GM12878 (cell line): ENCODE data around the gene JTB. TPM values are rescaled to one million over a fixed set of nuclear protein-coding genes. Genes with fewer than 3 reads are reported as not detected.
A peak's percentile ranks its signal among the peaks of the same experiment; 100 is the strongest.

Source experiments
- ATAC-seq: fragments of 200-7000 bp; cut with Tn5 transposase; 3 replicates; pipeline ENCODE4 v1.9.1; 2020; ENCODE audit warnings: mild to moderate bottlenecking, moderate library complexity
- BruUV-seq: library from RNA; stranded (reverse); fragments of 400-500 nt; replicated peaks from 2 replicates; lab custom pipeline; 2021; lab: Mats Ljungman, UMichigan
- CTCF ChIA-PET: fragments of 300-600 bp; sonication (Branson Sonifier 250); formaldehyde crosslinking; extraction: SDS; loops from one replicate; lab custom pipeline; 2021; ENCODE audit warnings: inconsistent platforms; lab: Yijun Ruan, JAX
- POLR2A ChIA-PET: fragments of 350-600 bp; formaldehyde crosslinking; extraction: SDS; loops from one replicate; lab custom pipeline; 2021; ENCODE audit warnings: inconsistent platforms; lab: Charles Lee
- RAD21 ChIA-PET: fragments of 300-600 bp; sonication (Branson Sonifier 250); formaldehyde crosslinking; loops from one replicate; lab custom pipeline; 2023; ENCODE audit warnings: antibody characterized with exemption; ENCODE audit not compliant: unreplicated experiment; lab: Charles Lee
- SMC1A ChIA-PET: fragments of 300-600 bp; sonication (Branson Sonifier 250); formaldehyde crosslinking; loops from one replicate; lab custom pipeline; 2023; ENCODE audit not compliant: unreplicated experiment, uncharacterized antibody; lab: Charles Lee
- DNase-seq: peaks from one replicate; pipeline ENCODE4 v3.0.0-alpha.2; 2011; ENCODE audit warnings: low read depth, low spot score
- FAIRE-seq: peaks from 3 replicates; lab custom pipeline; 2011; peaks lifted over from hg19 to GRCh38; lab: Jason Lieb, UNC
- H2AFZ ChIP-seq: 2 replicates; pipeline ENCODE4 v1.6.0; 2011; ENCODE audit warnings: low read depth, low read length, control low read depth; ENCODE audit not compliant: control insufficient read depth
- H3K27ac ChIP-seq: 2 replicates; pipeline ENCODE4 v1.5.1; 2011; ENCODE audit warnings: control low read depth; ENCODE audit not compliant: control insufficient read depth, insufficient read depth
- H3K27me3 ChIP-seq, 2 experiments: replicated peaks in 1 of 2; 2 replicates each; pipeline versions ENCODE4 v1.6.0 to v1.6.1; 2011; ENCODE audit warnings: low read length in 1 of 2; ENCODE audit not compliant: control insufficient read depth in 2 of 2, insufficient read depth in 2 of 2
- H3K36me3 ChIP-seq, 2 experiments: 2 replicates each; pipeline ENCODE4 v1.5.1; 2011; ENCODE audit warnings: low read length in 1 of 2; ENCODE audit not compliant: control insufficient read depth in 2 of 2, insufficient read depth in 2 of 2
- H3K4me1 ChIP-seq: 2 replicates; pipeline ENCODE4 v1.6.1; 2011; ENCODE audit warnings: mild to moderate bottlenecking, low read length, moderate library complexity, mixed read lengths; ENCODE audit not compliant: control insufficient read depth, insufficient read depth
- H3K4me2 ChIP-seq: 2 replicates; pipeline ENCODE4 v1.6.0; 2011; ENCODE audit warnings: control low read depth; ENCODE audit not compliant: control insufficient read depth, insufficient read depth
- H3K4me3 ChIP-seq: fragments of 200-600 bp; sonication (generic); 2 replicates; pipeline ENCODE4 v1.5.1; 2016
- H3K79me2 ChIP-seq: 2 replicates; pipeline ENCODE4 v1.6.0; 2011; ENCODE audit warnings: low read length; ENCODE audit not compliant: control insufficient read depth, insufficient read depth
- H3K9ac ChIP-seq: 2 replicates; pipeline ENCODE4 v1.8.0; 2011; ENCODE audit warnings: low read length, control low read depth, mixed read lengths; ENCODE audit not compliant: control insufficient read depth, insufficient read depth
- H3K9me3 ChIP-seq: replicated peaks from 3 replicates; pipeline ENCODE4 v1.5.1; 2011; ENCODE audit warnings: mild to moderate bottlenecking, low read length; ENCODE audit not compliant: control insufficient read depth, insufficient read depth
- H4K20me1 ChIP-seq: 2 replicates; pipeline ENCODE4 v1.6.0; 2011; ENCODE audit not compliant: control insufficient read depth, insufficient read depth
- ASH2L ChIP-seq: fragments of 300-600, 200-600 bp; sonication (generic); IDR thresholded peaks from 2 replicates; pipeline ENCODE4 v1.6.1; 2017; ENCODE audit warnings: low read depth, mild to moderate bottlenecking, borderline replicate concordance
- EZH2 ChIP-seq: IDR thresholded peaks from 2 replicates; pipeline ENCODE4 v1.6.1; 2012; ENCODE audit warnings: low read depth, mild to moderate bottlenecking, control low read depth, inconsistent platforms, low read length, borderline replicate concordance; ENCODE audit not compliant: control insufficient read depth
- MEF2A ChIP-seq: IDR thresholded peaks from 2 replicates; pipeline ENCODE4 v1.6.1; 2011; ENCODE audit warnings: low read depth, mild to moderate bottlenecking, low read length, moderate library complexity; ENCODE audit not compliant: insufficient read depth
- POLR2AphosphoS5 ChIP-seq: IDR thresholded peaks from 2 replicates; pipeline ENCODE4 v1.6.1; 2011; ENCODE audit warnings: mild to moderate bottlenecking, low read length, inconsistent platforms
- POU2F2 ChIP-seq: IDR thresholded peaks from 3 replicates; pipeline ENCODE4 v1.6.1; 2011; ENCODE audit warnings: low read depth, mild to moderate bottlenecking, low read length, borderline replicate concordance
- YY1 ChIP-seq: IDR thresholded peaks from 2 replicates; pipeline ENCODE4 v1.6.1; 2011; ENCODE audit warnings: low read depth, mild to moderate bottlenecking, low read length
- WGBS: methylation state at CpG from one replicate; pipeline ENCODE4 v1.1.6; 2016; ENCODE audit warnings: low lambda C conversion rate; ENCODE audit not compliant: insufficient replicate concordance, insufficient coverage; ENCODE audit errors: missing lambda C conversion rate; 5-methylcytosine and 5-hydroxymethylcytosine counted together
- in situ Hi-C: fragments of 300-500 bp; cut with MboI; formaldehyde crosslinking; loops from 9 replicates; pipeline ENCODE4 v1.14.3; 2018; ENCODE audit warnings: mixed read lengths
- intact Hi-C: fragments of 100-400 bp; cut with micrococcal nuclease; formaldehyde crosslinking; loops from one replicate; pipeline ENCODE4 v1.14.2; 2022; ENCODE audit not compliant: unreplicated experiment
- polyA plus RNA-seq, 11 experiments: library from polyadenylated mRNA; depleted of rRNA in 4 of 11; unstranded in 6 of 11; stranded (reverse) in 5 of 11; fragments of >200 nt; fragmentation: Nextera tagmentation in 4 of 11; fragmentation: Illumina TruSeq in 1 of 11; extraction: Ambion mirVana in 4 of 11; extraction: Trizol in 1 of 11; gene quantifications; 1 replicate in 1 of 11; 2 replicates in 10 of 11; pipeline versions ENCODE4 v1.2.1 to v1.2.3, GENCODE V29; 2011 to 2016; ENCODE audit warnings: inconsistent platforms in 2 of 11, missing spikeins in 2 of 11, low read depth in 1 of 11
- total RNA-seq, 4 experiments: library from RNA; depleted of rRNA in 3 of 4; stranded (reverse); fragments of >200 nt in 3 of 4; fragmentation: Illumina TruSeq in 1 of 4; extraction: Trizol in 1 of 4; gene quantifications; 2 replicates each; pipeline versions ENCODE4 v1.2.1 to v1.2.3, GENCODE V29; 2013 to 2021
- TF ChIP-seq, protein P1 (sequence below): fragments of 450-650 bp; conservative IDR thresholded peaks from 2 replicates; pipeline ENCODE4 v1.6.1; 2017; ENCODE audit warnings: mild to moderate bottlenecking, moderate library complexity
- TF ChIP-seq, protein P2 (sequence below): fragments of 450-650 bp; IDR thresholded peaks from 2 replicates; pipeline ENCODE4 v1.6.1; 2018; ENCODE audit warnings: borderline replicate concordance, mild to moderate bottlenecking; ENCODE audit not compliant: partially characterized antibody

The JTB gene
- total and polyA plus RNA-seq, 10 of the 15 experiments (the other 5 are each of a cell fraction or from before 2014, with no cell fraction given) = 25.0 to 298 (median 155) TPM

DNA sequence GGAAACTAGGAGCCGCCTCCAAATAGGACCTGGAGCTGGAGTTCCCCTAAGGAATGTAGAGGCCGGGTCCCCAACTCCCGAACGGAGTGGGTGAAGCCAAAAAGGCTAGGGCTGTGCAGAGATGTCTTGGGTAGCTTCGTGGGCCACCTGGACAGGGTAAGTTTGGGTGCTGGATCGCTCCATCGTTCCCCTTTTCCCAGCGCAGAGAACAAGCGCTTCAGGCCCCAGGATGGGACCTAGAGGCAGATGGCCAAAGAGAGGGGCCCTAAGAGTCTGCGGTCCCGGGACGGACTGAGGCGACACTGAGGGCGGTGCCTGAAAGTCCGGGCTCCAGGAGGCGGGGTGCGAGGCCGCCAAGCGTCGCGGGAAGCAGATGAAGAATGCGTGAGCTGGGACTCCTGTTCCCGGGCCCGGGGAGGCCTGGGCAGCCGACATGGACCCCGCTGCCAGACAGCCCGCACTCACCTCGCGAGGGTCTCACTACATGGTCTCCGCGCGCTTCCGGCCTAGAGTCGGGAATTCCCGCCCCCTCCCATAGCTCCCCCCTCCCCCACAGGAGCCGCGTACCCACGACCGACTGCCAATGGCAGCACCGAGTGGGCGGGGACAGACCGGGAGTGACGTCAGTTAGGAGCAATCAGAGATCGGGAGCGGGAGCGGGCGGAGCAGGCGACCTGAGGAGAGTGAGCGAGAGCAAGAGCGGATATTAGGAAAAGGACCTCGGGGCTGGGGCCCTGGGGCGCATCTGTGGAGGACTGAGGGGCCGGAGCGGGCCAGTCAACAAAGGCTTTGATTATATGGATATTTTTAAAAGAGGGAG, 14.2 kb downstream of the JTB start, which contains the start of gene SLC39A1 (continued):
- TF ChIP-seq MEF2A = no peak
- TF ChIP-seq, protein P1, sequence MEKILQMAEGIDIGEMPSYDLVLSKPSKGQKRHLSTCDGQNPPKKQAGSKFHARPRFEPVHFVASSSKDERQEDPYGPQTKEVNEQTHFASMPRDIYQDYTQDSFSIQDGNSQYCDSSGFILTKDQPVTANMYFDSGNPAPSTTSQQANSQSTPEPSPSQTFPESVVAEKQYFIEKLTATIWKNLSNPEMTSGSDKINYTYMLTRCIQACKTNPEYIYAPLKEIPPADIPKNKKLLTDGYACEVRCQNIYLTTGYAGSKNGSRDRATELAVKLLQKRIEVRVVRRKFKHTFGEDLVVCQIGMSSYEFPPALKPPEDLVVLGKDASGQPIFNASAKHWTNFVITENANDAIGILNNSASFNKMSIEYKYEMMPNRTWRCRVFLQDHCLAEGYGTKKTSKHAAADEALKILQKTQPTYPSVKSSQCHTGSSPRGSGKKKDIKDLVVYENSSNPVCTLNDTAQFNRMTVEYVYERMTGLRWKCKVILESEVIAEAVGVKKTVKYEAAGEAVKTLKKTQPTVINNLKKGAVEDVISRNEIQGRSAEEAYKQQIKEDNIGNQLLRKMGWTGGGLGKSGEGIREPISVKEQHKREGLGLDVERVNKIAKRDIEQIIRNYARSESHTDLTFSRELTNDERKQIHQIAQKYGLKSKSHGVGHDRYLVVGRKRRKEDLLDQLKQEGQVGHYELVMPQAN = peak; percentile 31; the same call in 1 of the 2 replicates
- TF ChIP-seq POLR2AphosphoS5 = peak; percentile 72
- no peak for TF ChIP-seq ASH2L
- no peak for TF ChIP-seq POU2F2
- TF ChIP-seq, all 136 proteins: peak for 35

DNA sequence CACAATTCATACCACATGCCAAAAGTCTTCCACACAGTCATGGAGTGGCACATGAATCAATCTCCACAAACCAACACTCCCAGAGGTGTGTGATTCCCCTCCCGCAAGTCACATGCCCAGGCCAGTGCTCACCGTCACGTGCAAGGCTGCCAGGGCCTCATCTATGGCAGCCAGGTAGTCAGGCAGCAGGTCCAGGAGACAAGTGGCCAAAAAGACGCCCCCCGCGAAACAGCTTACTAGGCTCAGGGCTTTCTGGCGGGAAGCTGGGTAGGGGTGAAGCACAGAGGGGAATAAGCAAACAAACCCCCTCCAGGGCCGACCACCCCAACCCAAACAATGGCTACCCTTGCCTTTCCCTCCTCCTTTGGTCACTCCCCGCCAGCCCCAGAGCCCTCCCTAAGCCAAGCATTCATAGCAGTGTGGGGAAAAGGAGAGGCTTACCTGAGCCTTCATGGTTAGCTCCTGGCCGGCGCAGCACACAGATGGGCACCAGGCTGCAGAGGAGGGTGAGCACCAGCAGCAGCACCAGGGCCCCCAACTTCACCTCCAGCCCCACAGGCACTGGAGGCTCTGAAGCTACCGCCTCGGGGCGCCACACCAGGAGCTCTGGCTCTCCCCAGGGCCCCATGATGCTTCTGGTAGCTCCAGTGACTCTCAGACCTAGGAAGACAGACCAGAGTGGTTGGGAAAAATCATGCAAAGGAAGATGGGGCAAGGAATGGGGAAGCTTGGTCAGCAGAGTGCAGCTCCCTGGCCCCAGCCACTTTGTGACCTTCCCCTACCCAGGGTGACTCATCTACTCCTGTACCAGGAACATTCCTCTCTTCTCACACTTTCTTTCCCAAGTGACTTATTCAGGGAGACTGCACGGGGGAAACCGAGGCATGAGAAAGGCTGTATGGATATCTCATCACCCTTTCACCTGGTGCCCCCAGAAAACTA, 15.1 kb downstream of the JTB start:
- ATAC-seq (no peak), FAIRE-seq (no peak), DNase-seq (no peak)
- H3K4me3 ChIP-seq = peak overlapping the region; percentile 88
- peaks cover 65% of the 10 kb centered on the region for H3K79me2 ChIP-seq
- RAD21 ChIA-PET = interaction anchor here (0.7 to 6.4 kb wide), 9 partner anchors 13 to 158 kb away, joined by 3 to 42 read pairs (median 8); partner anchors contain the start of genes DENND4B, GATAD2B, JTB and RAB13
- no peaks in the 10 kb centered on the region for H3K27me3 ChIP-seq
- intact Hi-C loops = no loop called here
- H3K9me3 ChIP-seq = no peaks in the 10 kb centered on the region
- peak overlapping the region; percentile 24; the same call in 1 of the 2 replicates for H2AFZ ChIP-seq
- peak overlapping the region; percentile 93 for H3K27ac ChIP-seq
- H3K36me3 ChIP-seq = peaks cover 9 to 15% of the 10 kb centered on the region in 2 experiments
- CTCF ChIA-PET = interaction anchor here (0.7 to 7.1 kb wide), 12 partner anchors 10 to 309 kb away, joined by 3 to 64 read pairs (median 3); partner anchors contain the start of genes DENND4B, GATAD2B, JTB and RAB13
- WGBS = 11% methylated on average over 16 of the region's 16 CpGs
- H3K9ac ChIP-seq = peak overlapping the region; percentile 98
- H3K4me2 ChIP-seq = peak overlapping the region; percentile 98
- in situ Hi-C loops = no loop called here
- no TSS peak for BruUV-seq
- no peaks in the 10 kb centered on the region; the same call in 1 of the 2 replicates for H4K20me1 ChIP-seq
- POLR2A ChIA-PET = interaction anchor here (0.5 to 10.0 kb wide), 13 partner anchors 8 to 327 kb away, joined by 3 to 132 read pairs (median 7); partner anchors contain the start of genes DENND4B, GATAD2B, INTS3 and JTB
- peaks cover 11% of the 10 kb centered on the region for H3K4me1 ChIP-seq
- SMC1A ChIA-PET = interaction anchor here (1.1 to 7.7 kb wide), 9 partner anchors 10 to 166 kb away, joined by 3 to 82 read pairs (median 5); partner anchors contain the start of genes DENND4B, GATAD2B, JTB and RAB13
- TF ChIP-seq, protein P2, sequence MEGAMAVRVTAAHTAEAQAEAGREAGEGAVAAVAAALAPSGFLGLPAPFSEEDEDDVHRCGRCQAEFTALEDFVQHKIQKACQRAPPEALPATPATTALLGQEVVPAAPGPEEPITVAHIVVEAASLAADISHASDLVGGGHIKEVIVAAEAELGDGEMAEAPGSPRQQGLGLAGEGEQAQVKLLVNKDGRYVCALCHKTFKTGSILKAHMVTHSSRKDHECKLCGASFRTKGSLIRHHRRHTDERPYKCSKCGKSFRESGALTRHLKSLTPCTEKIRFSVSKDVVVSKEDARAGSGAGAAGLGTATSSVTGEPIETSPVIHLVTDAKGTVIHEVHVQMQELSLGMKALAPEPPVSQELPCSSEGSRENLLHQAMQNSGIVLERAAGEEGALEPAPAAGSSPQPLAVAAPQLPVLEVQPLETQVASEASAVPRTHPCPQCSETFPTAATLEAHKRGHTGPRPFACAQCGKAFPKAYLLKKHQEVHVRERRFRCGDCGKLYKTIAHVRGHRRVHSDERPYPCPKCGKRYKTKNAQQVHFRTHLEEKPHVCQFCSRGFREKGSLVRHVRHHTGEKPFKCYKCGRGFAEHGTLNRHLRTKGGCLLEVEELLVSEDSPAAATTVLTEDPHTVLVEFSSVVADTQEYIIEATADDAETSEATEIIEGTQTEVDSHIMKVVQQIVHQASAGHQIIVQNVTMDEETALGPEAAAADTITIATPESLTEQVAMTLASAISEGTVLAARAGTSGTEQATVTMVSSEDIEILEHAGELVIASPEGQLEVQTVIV = no peak
- no peak for TF ChIP-seq EZH2
- TF ChIP-seq YY1 = peak; percentile 46; the same call in 1 of the 2 replicates
